SIG-M5 treated with dmso at 0.1 percent for 504 hours (cell line): ENCODE data around the gene NPM1.
"Not testable (repeated sequence)": the region's sequence is repeated elsewhere in the genome, so short reads cannot be mapped to it uniquely, and the experiment has no call there.

Experiments used
- DNase-seq: peaks from one replicate; lab custom pipeline; 2025; ENCODE audit not compliant: unreplicated experiment; lab: John Stamatoyannopoulos, UW

The NPM1 gene

DNA sequence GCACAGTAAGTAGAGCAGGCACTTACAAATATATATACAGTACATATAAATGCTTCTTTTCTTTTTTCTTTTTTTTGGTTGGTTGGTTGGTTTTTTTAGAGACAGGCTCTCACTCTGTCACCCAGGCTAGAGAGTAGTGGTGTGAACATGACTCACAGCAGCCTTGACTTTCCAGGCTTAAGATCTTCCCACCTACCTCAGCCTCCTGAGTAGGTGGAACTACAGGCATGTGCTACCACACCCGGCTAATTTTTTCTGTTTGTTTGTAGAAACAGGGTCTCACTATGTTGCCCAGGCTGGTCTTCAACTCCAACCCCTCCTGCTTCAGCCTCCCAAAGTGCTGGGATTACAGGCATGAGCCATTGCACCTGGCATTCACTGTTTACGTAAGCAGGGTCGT is 2.6 kb upstream of the NPM1 start:
- DNase-seq: not testable (repeated sequence)

DNA sequence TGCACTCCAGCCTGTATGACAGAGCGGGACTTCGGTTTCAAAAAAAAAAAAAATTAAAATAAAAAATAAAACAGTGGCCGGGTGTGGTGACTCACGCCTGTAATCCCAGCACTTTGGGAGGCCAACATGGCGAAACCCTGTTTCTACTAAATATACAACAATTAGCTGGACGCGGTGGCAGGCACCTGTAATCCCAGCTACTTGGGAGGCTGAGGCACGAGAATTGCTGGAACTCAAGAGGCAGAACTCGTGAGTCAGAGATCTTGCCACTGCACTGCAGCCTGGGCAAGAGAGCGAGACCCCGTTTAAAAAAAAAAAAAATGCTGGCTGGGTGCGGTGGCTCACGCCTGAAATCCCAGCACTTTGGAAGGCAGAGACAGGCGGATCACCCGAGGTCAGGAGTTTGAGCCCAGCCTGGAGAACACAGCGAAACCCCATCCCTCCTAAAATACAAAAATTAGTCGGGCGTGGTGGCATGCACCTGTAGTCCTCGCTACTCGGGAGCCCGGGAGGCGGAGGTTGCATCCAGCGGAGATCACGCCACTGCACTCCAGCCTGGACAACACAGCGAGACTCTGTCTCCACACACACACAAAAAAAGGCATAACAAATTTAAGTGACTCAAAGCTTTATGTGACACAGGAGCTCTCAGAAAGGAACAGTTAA is 1.5 kb upstream of the NPM1 start:
- DNase-seq: no peak

DNA sequence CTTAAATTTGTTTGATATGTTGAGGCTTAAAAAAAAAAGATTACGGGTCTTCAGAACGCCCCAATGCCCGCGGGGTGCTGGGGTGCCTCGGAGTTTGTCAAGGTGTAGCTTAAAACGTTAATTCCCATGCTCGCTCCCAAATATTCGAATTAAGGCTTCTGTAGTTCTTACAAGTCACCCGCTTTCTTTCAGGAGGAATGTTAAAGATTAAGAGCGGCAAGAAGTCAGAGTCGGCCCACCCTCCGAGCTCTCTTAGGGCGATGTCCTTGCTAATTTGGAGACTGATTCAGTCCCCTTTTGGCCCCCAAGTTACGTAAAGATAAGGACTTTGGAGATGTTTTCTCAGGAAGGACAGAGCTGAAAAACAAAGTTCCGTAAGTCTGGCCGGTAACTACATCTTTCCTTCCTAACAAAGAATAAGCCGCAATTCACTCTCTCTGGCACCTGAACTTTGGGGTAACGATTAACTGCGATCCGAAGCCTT is 746 bp upstream of the NPM1 start:
- DNase-seq: no peak

DNA sequence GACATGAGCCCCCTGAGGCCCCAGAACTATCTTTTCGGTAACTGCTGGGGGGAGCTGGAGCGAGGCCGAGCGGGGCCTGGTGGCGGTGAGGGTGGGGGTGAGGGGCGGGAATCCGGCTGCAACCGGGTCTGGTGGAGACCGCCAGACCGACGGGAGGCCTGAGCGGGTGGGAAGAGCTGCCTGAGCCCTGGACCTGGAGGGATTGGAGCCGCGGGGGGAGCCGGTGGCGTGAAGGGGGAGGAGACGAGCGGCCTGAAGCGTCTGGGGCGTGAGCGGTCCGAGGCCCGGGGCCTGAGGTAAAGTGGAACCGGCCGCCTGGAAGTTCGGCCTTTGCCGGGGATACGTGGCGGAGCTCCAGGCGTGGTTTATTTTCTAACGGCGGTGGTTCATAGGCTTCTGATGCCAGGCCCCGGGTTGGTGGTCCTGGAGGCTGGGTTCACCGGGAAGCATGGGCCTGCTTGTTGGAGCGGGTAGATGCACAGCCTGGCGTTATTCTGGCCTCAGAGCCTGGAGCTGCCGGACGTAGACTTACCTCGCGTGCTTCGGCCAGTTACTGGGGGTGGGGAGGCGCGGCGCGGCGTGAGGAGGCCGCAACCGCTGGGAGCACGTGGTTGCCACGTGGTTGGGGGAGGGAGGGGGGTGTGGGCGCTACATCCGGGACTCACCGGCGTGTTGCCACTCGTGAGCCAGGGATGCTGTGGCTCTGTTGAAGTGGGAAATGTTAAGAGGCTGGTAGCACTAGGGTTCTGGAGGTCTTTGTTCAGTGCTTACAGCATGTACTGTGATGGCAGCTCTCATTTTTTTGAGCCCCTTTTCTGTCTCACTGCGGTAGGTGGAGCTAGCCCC is 544 bp downstream of the NPM1 start:
- peak; percentile 66 for DNase-seq

DNA sequence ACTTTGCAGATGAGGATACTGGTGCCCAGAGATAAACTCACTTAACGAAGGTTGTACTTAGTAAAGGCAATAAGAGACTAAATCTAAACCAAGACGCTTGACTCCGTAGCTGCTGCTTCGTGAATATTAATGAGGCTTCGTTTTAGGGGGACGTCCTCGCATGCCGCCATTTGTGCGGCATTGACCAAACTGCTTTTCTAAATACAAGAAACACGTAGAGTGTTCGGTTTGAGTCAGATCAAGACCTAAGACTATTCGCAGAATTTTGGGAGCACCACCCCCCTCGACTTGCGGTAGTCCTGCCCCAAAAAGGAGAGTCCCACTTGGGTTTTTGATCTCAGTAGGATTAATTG is 1.1 kb downstream of the NPM1 start:
- DNase-seq: no peak

DNA sequence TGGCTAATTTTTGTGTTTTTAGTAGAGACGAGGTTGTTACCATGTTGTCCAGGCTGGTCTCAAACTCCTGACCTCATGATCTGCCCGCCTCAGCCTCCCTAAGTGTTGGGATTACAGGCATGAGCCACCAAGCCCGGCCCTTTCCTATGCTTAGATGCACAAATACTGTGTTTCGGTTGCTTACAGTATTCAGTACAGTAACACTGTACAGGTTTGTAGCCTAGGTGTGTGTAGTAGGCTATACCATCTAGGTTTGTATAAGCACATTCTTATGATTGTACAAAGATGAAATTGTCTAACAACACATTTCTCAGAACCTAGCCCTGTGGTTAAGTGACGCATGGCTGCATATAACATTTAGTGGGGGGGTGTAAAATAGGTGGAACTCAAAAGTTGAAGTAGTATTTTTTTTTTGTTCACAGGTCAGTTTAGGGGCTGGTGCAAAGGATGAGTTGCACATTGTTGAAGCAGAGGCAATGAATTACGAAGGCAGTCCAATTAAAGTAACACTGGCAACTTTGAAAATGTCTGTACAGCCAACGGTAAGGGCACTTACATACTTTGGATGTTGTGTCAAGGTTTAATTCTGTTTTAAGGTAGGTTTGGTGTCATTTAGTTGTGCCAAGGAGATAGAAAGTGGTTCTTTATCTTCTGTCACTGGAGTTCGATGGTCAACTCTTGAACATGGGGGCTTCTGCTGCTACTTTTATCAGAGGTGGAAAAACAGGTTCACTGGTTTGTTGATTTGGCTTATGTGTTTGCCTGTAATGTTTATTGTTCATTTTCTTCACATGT is 3.4 kb downstream of the NPM1 start:
- DNase-seq: no peak

DNA sequence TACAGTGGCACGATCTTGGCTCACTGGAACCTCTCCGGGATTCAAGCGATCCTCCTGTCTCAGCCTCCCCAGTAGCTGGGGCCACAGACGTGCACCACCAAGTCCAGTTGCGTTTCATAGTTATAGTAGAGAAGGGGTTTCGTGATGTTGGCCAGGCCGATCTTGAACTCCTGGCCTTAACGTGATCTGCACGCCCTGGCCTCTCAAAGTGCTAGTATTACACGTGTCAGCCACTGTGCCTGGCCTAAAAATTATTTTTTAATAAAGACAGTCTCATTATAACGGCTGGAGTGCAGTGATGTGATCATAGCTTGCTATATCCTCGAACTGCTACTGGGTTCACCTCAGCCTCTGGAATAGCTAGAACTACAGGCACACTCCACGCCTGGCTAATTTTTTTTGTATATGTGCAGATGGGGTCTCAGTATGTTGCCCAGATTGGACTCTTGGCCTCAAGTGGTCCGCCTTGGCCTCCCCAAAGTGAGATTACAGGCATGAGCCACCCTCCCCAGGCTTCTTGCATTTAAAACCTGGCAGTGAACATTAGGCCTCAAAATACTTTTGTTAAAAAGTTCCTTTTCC is 4.4 kb downstream of the NPM1 start:
- DNase-seq: no peak

DNA sequence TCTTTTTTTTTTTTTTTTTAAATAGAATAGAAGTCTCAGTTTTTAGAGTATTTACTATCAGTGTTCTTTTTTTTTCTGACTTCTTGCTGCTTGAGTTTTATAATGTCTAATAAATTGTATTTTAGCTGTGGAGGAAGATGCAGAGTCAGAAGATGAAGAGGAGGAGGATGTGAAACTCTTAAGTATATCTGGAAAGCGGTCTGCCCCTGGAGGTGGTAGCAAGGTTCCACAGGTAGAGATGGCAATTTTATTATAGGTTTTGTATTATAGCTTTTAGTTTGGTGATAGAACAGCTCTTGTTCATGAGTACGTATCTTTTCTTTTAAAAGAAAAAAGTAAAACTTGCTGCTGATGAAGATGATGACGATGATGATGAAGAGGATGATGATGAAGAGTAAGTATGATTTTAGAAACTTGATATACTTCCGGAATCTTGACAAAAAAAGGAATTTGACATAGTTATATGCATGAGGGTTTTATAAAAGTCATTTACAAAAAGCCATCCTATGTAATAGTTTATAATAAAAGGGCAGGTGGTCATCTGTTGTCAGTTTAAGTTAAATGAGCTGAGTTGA is 5.0 kb downstream of the NPM1 start:
- no peak for DNase-seq

DNA sequence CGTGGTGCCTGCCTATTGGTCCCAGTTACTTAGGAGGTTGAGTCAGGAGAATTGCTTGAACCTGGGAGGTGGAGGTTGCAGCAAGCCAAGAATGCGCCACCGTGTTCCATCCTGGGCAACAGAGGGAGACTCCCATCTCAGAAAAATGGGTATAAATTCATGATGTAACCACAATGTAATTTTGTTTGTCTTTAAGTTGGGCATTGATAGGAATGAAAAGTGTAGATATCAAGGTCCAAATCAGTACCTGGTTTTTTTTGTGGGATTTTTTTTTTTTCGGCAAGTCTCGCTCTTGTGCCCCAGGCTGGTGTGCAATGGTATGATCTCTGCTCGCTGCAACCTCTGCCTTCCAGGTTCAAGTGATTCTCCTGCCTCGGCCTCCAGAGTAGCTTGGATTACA is 7.4 kb downstream of the NPM1 start:
- DNase-seq: no peak

DNA sequence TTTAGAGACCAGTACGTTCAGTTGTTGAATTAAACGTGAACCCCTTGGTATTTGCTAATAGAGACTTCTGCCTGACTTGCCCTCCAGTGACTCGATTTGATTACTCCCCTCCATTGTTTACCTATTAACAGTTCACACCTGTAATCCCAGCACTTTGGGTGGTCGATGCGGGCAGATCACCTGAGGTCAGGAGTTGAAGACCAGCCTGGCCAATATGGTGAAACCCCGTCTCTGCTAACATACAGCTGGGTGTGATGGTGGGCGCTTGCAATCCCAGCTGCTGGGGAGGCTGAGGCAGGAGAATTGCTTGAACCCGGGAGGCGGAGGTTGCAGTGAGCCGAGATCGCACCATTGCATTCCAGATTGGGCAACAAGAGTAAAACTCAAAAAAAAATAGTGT is 8.9 kb downstream of the NPM1 start:
- not testable (repeated sequence) for DNase-seq

DNA sequence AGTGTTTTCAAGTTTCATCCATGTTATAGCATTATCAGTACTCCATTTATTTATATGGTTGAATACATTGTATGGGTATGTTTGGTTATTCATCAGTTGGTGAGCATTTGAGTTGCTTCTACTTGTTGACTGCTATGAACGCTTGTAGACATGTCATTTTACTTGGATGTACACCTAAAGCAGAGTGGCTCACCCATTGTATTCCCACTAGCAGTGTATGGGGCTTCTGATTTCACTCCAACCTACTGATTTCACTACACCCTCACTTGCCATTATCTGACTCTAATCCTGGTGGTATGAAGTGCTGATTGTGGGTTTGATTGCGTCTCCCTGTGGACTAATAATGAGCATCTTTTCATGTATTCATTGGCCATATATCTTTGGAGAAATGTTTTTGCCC is 9.5 kb downstream of the NPM1 start:
- DNase-seq: no peak

DNA sequence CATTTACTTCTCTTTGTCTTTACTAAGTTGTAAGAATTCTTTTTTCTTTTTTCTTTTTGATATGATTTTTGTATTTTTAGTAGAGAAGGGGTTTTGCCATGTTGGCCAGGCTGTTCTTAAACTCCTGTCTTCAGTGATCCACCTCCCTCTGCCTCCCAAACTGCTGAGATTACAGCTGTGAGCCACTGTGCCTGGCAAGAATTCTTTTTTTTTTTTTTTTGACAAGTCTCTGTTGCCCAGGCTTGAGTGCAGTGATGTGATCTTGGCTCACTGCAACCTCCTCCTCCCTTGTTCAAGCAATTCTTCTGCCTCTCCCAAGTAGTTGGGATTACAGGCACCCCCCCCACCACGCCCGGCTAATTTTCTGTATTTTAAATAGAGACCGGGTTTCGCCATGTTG is 9.9 kb downstream of the NPM1 start:
- no peak for DNase-seq

DNA sequence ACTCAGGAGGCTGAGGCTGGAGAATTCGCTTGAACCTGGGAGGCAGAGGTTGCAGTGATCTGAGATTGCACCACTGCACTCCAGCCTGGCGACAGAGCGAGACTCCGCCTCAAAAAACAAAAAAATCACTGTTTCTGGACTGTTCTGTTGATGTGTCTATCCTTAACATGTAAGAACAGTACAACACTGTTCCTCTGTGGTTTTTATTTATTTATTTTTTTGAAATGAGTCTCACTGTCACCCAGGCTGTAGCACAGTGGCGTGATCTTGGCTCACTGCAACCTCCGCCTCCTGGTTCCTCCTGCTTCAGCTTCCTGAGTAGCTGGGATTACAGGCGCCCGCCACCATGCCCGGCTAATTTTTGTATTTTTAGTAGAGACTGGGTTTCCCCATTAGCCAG is 11.0 kb downstream of the NPM1 start:
- not testable (repeated sequence) for DNase-seq

DNA sequence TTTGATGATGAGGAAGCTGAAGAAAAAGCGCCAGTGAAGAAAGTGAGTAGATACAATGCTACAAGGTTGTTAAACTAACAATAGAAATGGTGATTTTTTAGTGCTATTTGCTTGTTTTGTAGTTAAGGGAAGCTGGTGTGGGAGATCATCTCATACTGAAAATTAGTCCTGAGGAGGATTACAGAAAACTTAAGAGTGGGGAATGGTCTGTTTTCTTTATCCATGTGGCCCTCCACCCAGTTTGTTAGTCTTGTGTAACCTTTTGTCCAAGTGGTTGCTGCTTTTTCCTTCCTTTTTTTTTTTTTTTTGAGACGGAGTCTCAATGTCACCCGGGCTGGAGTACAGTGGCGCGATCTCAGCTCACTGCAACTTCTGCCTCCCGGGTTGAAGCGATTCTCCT is 12.5 kb downstream of the NPM1 start:
- DNase-seq: no peak

DNA sequence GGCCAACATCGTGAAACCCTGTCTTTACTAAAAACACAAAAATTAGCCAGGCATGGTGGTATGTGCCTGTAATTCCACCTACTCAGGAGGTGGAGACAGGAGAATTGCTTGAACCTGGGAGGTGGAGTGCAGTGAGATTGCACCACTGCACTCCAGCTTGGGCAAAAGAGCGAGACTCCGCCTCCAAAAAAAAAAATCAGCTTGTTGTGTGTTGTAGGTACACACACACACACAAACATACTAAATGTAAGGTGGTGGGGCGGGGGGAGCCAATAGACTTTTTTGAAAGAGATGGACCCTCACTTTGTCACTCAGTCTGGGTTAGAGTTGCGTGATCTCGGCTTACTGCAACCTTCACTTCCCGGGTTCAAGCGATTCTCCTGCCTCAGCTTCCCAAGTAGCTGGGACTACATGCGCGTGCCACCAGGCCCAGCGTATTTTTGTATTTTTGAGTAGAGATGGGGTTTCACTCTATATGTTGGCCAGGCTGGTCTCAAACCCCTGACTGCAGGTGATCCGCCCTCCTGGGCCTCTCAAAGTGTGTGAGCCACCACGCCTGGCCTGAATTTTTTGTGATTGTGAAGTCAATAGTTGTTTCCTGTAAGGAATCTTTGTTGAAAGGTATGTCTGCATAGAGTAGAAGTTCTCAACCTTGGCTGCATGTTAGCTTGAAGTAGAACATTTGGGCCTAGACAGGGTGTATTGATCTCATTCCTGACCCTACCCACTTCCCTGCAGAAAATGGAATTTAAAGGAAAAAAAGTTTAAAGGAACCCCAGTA is 13.7 kb downstream of the NPM1 start:
- no peak for DNase-seq

DNA sequence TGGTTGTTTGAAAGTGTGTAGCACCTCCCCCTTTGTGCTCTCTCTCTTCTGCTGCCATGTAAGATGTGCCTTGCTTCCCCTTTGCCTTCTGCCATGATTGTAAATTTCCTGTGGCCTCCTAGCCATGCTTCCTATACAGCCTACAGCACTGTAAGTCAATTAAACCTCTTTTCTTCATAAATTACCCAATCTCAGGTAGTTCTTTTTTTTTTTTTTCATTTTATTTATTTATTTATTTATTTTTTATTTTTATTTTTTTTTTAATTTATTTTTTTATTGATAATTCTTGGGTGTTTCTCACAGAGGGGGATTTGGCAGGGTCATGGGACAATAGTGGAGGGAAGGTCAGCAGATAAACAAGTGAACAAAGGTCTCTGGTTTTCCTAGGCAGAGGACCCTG is 15.1 kb downstream of the NPM1 start:
- DNase-seq: not testable (repeated sequence)

DNA sequence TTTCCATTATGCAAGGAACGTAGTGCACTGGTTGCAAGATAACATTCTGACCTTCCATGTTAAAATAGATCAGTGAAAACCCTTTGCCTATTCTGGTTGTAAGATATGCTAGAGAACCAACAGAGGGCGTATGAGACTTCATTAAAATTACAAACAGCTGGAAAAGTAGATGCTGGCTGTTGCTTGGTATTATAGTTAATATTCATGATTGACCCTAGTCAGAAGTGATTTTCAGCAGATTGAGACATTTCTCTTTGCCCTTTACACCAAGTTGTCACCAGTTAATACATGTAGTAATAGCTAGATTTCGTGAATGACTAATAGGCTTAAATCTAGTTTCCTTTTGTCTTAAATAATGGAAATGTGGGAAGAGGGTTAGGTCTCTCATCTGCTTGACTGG is 18.0 kb downstream of the NPM1 start:
- DNase-seq: peak; percentile 66

DNA sequence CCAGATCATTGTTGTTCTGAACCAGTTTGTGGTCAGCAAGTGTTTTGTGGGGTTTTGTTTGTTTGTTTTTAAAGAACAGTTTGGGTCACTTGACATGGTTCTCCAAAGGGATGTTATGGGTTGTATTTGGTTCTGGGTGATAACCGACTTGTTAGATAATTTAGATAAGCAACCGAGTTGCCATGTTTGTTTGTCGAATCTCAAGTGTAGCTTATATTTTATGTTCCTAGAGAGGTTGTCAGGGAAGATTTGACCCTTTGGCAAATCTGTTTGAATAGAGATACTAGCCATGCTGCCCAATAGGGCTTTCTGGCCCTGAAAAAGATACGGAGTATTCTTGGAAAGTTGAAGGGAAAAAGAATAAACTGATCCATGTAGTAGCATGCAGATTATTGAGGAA is 19.6 kb downstream of the NPM1 start:
- DNase-seq: no peak

DNA sequence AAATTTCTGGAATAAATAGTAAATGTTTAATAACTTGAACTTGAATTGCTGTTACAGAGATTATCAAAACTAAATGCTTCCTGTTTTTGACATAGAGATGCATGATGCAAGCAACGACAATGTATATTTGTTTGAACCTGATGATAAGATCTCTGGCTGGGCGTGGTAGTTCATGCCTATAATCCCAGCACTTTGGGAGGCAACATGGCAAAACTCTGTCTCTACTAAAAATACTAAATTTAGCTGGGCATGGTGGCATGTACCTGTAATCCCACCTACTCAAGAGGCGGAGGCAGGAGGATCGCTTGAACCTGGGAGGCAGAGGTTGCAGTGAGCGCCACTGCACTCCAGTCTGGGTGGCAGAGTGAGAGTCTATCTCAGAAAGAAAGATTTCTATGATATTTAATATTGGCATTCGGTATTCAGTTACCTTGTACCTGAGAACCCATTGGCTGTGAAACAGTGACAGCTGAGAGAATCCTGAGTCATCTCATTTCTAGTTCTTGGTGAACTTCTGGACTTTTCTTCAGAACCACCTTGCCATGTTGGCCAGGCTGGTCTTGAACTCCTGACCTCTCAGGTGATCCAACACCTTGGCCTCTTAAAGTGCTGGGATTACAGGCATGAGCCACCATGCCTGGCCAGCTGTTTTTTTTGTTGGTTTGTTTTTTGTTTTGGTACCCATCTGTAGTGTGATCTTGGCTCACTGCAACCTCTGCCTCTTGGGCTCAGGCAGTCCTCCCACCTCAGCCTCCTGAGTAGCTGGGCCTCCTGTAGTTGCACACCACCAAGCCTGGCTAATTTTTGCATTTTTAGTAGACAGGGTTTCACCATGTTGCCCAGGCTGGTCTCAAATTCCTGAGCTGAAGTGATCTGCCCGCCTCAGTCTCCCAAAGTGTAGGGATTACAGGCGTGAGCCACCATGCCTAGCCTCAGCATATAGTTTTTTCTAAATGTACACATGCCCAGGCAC is 21.8 kb downstream of the NPM1 start:
- no peak for DNase-seq
